ENCODE results near the gene LIN54. TPM values are rescaled to one million over a fixed set of nuclear protein-coding genes. Genes with fewer than 3 reads are reported as not detected.

Gene LIN54
- total RNA-seq, 2 donors from 2014 or later, result 9.7 to 13.9 TPM

DNA sequence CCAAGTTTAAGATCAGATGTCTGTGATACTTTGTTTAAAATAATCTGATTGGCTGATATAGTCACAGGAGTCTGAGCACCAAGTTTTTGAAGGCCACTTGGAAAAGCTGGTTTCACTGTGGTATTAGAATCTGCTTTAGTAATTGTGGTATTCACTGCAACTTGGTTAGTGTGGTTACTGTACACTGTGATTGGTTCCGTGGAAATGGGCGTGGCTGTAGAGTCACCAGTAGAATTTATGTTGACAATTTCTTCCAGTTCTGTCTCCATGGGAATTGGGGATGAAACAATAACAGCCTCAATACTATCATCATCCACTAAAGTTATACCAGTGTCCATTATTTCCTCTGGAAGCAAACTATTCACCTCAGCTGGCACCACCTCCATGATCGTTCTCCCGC lies 26.2 kb downstream of the LIN54 start:
- no peak for TF ChIP-seq POLR2AphosphoS5 (IDR thresholded peaks at IDR 0.05)
- no peak for TF ChIP-seq CTCF (IDR thresholded peaks at IDR 0.05)
- no peak for TF ChIP-seq POLR2A (IDR thresholded peaks at IDR 0.05)
- no peaks in the 10 kb centered on the region for H3K27me3 ChIP-seq (replicated peaks; ENCODE audit: insufficient read depth)
- no peaks in the 10 kb centered on the region for H3K4me1 ChIP-seq (replicated peaks)
- intact Hi-C loops (cut with DNase I), result no loop called here
- no peak overlapping the region for H3K4me3 ChIP-seq
- no peaks in the 10 kb centered on the region for H3K9me3 ChIP-seq
- no peak overlapping the region for H3K27ac ChIP-seq
- no peaks in the 10 kb centered on the region for H3K36me3 ChIP-seq
- no peak for DNase-seq (ENCODE audit: low spot score)
- 97% methylated on average over 4 of the region's 4 CpGs for WGBS

DNA sequence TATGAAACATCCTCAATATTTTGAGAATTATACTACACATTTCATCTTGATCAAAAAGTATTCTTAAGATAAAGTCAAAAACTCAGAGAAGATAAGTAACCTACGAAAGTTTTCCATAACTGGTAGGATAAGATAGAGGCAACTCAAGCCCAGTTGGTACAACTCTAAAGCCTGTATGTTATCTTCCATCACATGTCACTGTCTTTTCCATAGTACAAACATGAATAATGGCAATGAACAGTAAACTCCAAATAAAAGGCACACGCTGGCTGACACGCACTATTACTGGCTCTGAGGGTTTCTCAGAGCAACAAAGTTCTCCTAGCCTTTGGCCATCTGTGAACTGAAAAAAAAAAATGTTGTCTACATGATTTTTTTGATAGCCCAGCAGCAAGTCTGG lies 27.2 kb downstream of the LIN54 start:
- Histone ChIP-seq H3K4me1 (replicated peaks) (no peaks in the 10 kb centered on the region), H3K4me3 (no peak overlapping the region), H3K27me3 (replicated peaks; ENCODE audit: insufficient read depth) (no peaks in the 10 kb centered on the region), H3K36me3 (no peaks in the 10 kb centered on the region), H3K27ac (no peak overlapping the region), H3K9me3 (no peaks in the 10 kb centered on the region)
- TF ChIP-seq CTCF (IDR thresholded peaks at IDR 0.05), result no peak
- no peak for TF ChIP-seq POLR2A (IDR thresholded peaks at IDR 0.05)
- TF ChIP-seq POLR2AphosphoS5 (IDR thresholded peaks at IDR 0.05), result no peak
- DNase-seq (ENCODE audit: low spot score), result no peak
- WGBS, result 92% methylated on average over 3 of the region's 3 CpGs
- intact Hi-C loops (cut with DNase I), result no loop called here

DNA sequence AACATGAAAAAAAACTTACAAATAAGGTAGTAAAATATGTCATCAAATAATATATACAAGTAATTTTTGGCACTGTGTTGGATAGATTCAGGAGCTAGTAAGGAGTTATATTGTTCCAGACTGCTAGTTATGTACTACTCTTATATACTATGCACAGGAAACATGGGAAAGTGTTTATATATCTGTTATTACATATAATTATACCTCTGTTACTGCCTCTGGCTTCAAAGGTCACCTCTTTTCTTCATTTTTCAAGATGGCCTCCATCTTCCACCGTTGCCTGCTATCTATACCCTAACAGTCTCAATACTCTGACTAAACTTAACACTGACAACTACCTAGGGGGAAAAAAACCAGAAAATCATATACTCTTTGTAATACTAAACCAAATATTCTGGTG lies 29.5 kb downstream of the LIN54 start:
- no peaks in the 10 kb centered on the region for H3K36me3 ChIP-seq
- no peaks in the 10 kb centered on the region for H3K27me3 ChIP-seq (replicated peaks; ENCODE audit: insufficient read depth)
- H3K9me3 ChIP-seq, result no peaks in the 10 kb centered on the region
- WGBS, result 94% methylated on average over 1 of the region's 1 CpG
- H3K4me1 ChIP-seq (replicated peaks), result no peaks in the 10 kb centered on the region
- intact Hi-C loops (cut with DNase I), result no loop called here
- TF ChIP-seq CTCF (IDR thresholded peaks at IDR 0.05), result no peak
- TF ChIP-seq POLR2AphosphoS5 (IDR thresholded peaks at IDR 0.05), result no peak
- no peak for TF ChIP-seq POLR2A (IDR thresholded peaks at IDR 0.05)
- no peak for DNase-seq (ENCODE audit: low spot score)
- no peak overlapping the region for H3K4me3 ChIP-seq
- no peak overlapping the region for H3K27ac ChIP-seq

DNA sequence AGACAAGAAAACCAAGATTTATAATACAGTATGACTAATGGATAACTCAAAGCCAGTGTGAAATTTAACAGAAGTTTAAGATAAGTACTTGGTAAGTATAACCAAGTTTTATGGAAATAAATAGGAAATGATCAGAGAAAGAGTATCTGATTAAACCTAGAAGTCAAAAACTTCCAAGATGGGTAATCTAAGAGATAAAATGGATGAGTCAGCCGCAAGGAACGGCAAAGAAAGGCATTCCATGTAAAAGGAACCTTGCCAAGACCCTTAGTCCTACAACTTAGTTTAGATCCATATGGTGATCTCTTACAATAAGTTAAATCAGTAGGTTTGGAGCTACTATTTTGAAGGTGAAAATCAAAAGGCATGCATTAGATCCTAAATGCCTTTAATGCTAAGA lies 34.8 kb downstream of the LIN54 start:
- intact Hi-C loops (cut with DNase I), result no loop called here
- no peaks in the 10 kb centered on the region for H3K9me3 ChIP-seq
- H3K4me3 ChIP-seq, result no peak overlapping the region
- no peaks in the 10 kb centered on the region for H3K27me3 ChIP-seq (replicated peaks; ENCODE audit: insufficient read depth)
- TF ChIP-seq POLR2A (IDR thresholded peaks at IDR 0.05), result no peak
- TF ChIP-seq POLR2AphosphoS5 (IDR thresholded peaks at IDR 0.05), result no peak
- TF ChIP-seq CTCF (IDR thresholded peaks at IDR 0.05), result no peak
- WGBS, result 92% methylated on average over 2 of the region's 2 CpGs
- H3K36me3 ChIP-seq, result no peaks in the 10 kb centered on the region
- no peaks in the 10 kb centered on the region for H3K4me1 ChIP-seq (replicated peaks)
- H3K27ac ChIP-seq, result no peak overlapping the region
- DNase-seq (ENCODE audit: low spot score), result no peak

DNA sequence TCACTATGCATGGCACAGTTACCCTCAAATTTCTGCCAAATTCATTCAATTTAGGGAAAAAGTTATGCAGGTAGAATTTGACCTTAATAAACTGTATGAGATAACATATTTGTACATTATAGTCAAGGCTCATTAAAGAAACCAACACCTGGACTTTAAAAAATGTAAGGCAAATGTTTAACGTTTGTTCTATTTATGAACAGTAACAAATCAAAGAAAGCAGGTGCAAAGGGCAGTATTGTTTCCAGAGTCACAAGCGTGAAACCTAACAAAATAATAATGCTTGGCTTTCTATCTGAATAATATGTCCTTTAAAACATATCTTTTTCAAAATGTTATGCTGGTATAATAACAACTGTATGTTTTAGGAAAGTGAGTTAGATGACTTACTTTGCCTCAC lies 41.2 kb downstream of the LIN54 start:
- H3K4me3 ChIP-seq, result no peak overlapping the region
- H3K27me3 ChIP-seq (replicated peaks; ENCODE audit: insufficient read depth), result no peaks in the 10 kb centered on the region
- TF ChIP-seq POLR2AphosphoS5 (IDR thresholded peaks at IDR 0.05) (no peak), POLR2A (IDR thresholded peaks at IDR 0.05) (no peak), CTCF (IDR thresholded peaks at IDR 0.05) (no peak)
- intact Hi-C loops (cut with DNase I), result no loop called here
- no peaks in the 10 kb centered on the region for H3K36me3 ChIP-seq
- 92% methylated on average over 2 of the region's 2 CpGs for WGBS
- no peak for DNase-seq (ENCODE audit: low spot score)
- no peak overlapping the region for H3K27ac ChIP-seq
- H3K4me1 ChIP-seq (replicated peaks), result no peaks in the 10 kb centered on the region
- H3K9me3 ChIP-seq, result no peaks in the 10 kb centered on the region
